Measurements from ENCODE around the gene CRADD. TPM values are rescaled to one million over a fixed set of nuclear protein-coding genes. Genes with fewer than 3 reads are reported as not detected.

The CRADD gene
- total and polyA plus RNA-seq, 10 of the 15 experiments (the other 5 are each of a cell fraction or from before 2014, with no cell fraction given), result 7.6 to 15.5 (median 11.7) TPM

DNA sequence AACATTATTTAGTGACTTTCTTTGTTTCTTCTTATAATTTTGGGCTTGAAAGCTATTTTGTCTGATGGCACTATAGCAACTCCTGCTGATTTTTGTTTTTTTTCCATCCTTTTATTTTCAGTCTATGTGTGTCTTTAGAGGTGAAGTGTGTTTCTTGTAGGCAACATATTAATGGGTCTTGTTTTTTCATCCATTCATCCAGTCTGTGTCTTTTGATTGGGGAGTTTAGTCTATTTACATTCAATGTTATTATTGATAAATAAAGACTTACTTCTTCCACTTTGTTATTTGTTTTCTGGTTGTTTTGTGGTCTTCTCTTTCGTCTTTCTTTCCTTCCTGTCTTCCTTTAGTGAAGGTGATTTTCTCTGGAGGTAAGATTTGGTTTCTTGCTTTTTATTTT, 198.0 kb downstream of the CRADD start (continued):
- TF ChIP-seq MEF2A (IDR thresholded peaks at IDR 0.05; ENCODE audit: insufficient read depth, low read depth, low read length), result no peak
- TF ChIP-seq KAT2A (conservative IDR thresholded peaks at IDR 0.05; ENCODE audit: control insufficient read depth, low read depth, low read length), result no peak
- TF ChIP-seq SREBF2 (IDR thresholded peaks at IDR 0.05; ENCODE audit: low read length), result no peak
- TF ChIP-seq POLR2AphosphoS5 (IDR thresholded peaks at IDR 0.05; ENCODE audit: low read length), result no peak
- no peak for TF ChIP-seq GABPA (IDR thresholded peaks at IDR 0.05; ENCODE audit: low read depth)
- TF ChIP-seq WRNIP1 (IDR thresholded peaks at IDR 0.05; ENCODE audit: borderline replicate concordance, low read depth, low read length), result no peak
- no peak for TF ChIP-seq YBX1 (IDR thresholded peaks at IDR 0.05)

GRCh38 chr12:93876360-93876759, 199.2 kb downstream of the CRADD start:
- Histone ChIP-seq H3K4me2 (ENCODE audit: control insufficient read depth, insufficient read depth) (no peak overlapping the region), H3K9me3 (replicated peaks; ENCODE audit: control insufficient read depth, insufficient read depth, low read length) (no peaks in the 10 kb centered on the region; the same call in 1 of the 3 replicates), H3K79me2 (ENCODE audit: control insufficient read depth, insufficient read depth, low read length) (no peaks in the 10 kb centered on the region), H3K27me3 (replicated peaks in 1 of 2; ENCODE audit: control insufficient read depth in 2 of 2, insufficient read depth in 2 of 2, low read length in 1 of 2) (no peaks in the 10 kb centered on the region), H4K20me1 (ENCODE audit: control insufficient read depth, insufficient read depth) (no peaks in the 10 kb centered on the region), H3K9ac (ENCODE audit: control insufficient read depth, insufficient read depth, low read length) (no peak overlapping the region), H3K4me3 (no peak overlapping the region), H3K4me1 (ENCODE audit: control insufficient read depth, insufficient read depth, low read length) (no peaks in the 10 kb centered on the region), H3K27ac (ENCODE audit: control insufficient read depth, insufficient read depth) (no peak overlapping the region), H3K36me3 (ENCODE audit: control insufficient read depth in 2 of 2, insufficient read depth in 2 of 2, low read length in 1 of 2) (no peaks in the 10 kb centered on the region), H2AFZ (ENCODE audit: control insufficient read depth, low read depth, low read length) (no peak overlapping the region)
- BruUV-seq (replicated peaks), result no TSS peak
- CTCF ChIA-PET, result no interaction called here
- RAD21 ChIA-PET (ENCODE audit: unreplicated experiment), result no interaction called here
- in situ Hi-C loops (cut with MboI) (no loop called here), intact Hi-C loops (cut with micrococcal nuclease; ENCODE audit: unreplicated experiment) (no loop called here)
- ATAC-seq (no peak), DNase-seq (ENCODE audit: low read depth, low spot score) (no peak), FAIRE-seq (no peak)
- POLR2A ChIA-PET, result no interaction called here
- no peak for TF ChIP-seq ZNF274 (IDR thresholded peaks at IDR 0.05; ENCODE audit: insufficient read depth, insufficient read length)
- TF ChIP-seq JUND (IDR thresholded peaks at IDR 0.05; ENCODE audit: low read depth, low read length), result no peak
- TF ChIP-seq EGR1 (IDR thresholded peaks at IDR 0.05; ENCODE audit: borderline replicate concordance in 1 of 2, low read depth in 2 of 2, low read length in 2 of 2), result no peak
- TF ChIP-seq POLR2AphosphoS2 (IDR thresholded peaks at IDR 0.05; ENCODE audit: low read depth, low read length), result no peak
- no peak for TF ChIP-seq PKNOX1 (IDR thresholded peaks at IDR 0.05)
- no peak for TF ChIP-seq ATF7 (IDR thresholded peaks at IDR 0.05; ENCODE audit: low read depth)
- TF ChIP-seq MLLT1 (IDR thresholded peaks at IDR 0.05), result no peak
- TF ChIP-seq MTA3 (IDR thresholded peaks at IDR 0.05; ENCODE audit: borderline replicate concordance, low read length), result no peak
- no peak for TF ChIP-seq ELK1 (IDR thresholded peaks at IDR 0.05; ENCODE audit: low read depth, low read length)
- no peak for TF ChIP-seq SREBF2 (IDR thresholded peaks at IDR 0.05; ENCODE audit: low read length)
- TF ChIP-seq BCL3 (IDR thresholded peaks at IDR 0.05; ENCODE audit: borderline replicate concordance, insufficient read depth, low read depth, low read length, poor library complexity, severe bottlenecking), result no peak
- no peak for TF ChIP-seq CBX3 (IDR thresholded peaks at IDR 0.05; ENCODE audit: borderline replicate concordance, low read depth)
- no peak for TF ChIP-seq POLR2A (IDR thresholded peaks at IDR 0.05; ENCODE audit: low read depth, low read length)
- no peak for TF ChIP-seq RUNX3 (IDR thresholded peaks at IDR 0.05; ENCODE audit: low read length)
- SMC1A ChIA-PET (ENCODE audit: uncharacterized antibody, unreplicated experiment), result no interaction called here

Measured in GM12878 (cell line).